ENCODE data around the gene CCDC134.
A peak's percentile ranks its signal among the peaks of the same experiment; 100 is the strongest.
"Not testable (repeated sequence)": the region's sequence is repeated elsewhere in the genome, so short reads cannot be mapped to it uniquely, and the experiment has no call there.

The CCDC134 gene

GRCh38 chr22:41834005-41834944 lies 33.8 kb downstream of the CCDC134 start:
- Histone ChIP-seq H3K27ac (ENCODE audit: low read length, poor library complexity, severe bottlenecking) (peak overlapping the region; percentile 46), H3K23ac (ENCODE audit: low read length in 2 of 2) (peak overlapping the region in 1 of 2 experiments; percentile 23), H2BK12ac (ENCODE audit: low read length in 2 of 2) (peak overlapping the region; percentile 28 to 99), H3K18ac (ENCODE audit: low read depth in 1 of 2, low read length in 2 of 2) (peak overlapping the region; percentile 83 to 100), H3K9me3 (ENCODE audit: control insufficient read depth, low read length) (no peaks in the 10 kb centered on the region), H3K4me1 (ENCODE audit: control insufficient read depth, insufficient read depth, low read depth, low read length) (peaks cover 8% of the 10 kb centered on the region), H2BK15ac (ENCODE audit: low read depth, poor library complexity, severe bottlenecking) (no peak overlapping the region), H4K91ac (ENCODE audit: low read length) (peak overlapping the region; percentile 43), H2AK5ac (ENCODE audit: low read length, severe bottlenecking) (no peak overlapping the region), H3K4me3 (ENCODE audit: insufficient read depth in 1 of 2, low read depth in 1 of 2, low read length in 2 of 2) (peak overlapping the region; percentile 91 to 97), H3K4ac (ENCODE audit: low read depth in 1 of 2, low read length in 2 of 2) (peak overlapping the region; percentile 91 to 99), H4K8ac (ENCODE audit: low read length) (peak overlapping the region; percentile 38), H3K79me1 (replicated peaks; ENCODE audit: low read length, poor library complexity, severe bottlenecking) (peaks cover 4% of the 10 kb centered on the region), H3K36me3 (ENCODE audit: control insufficient read depth in 1 of 2, insufficient read depth in 2 of 2, low read depth in 1 of 2, low read length in 2 of 2) (peaks cover 10 to 27% of the 10 kb centered on the region in 2 experiments), H2AFZ (ENCODE audit: low read depth, low read length) (no peak overlapping the region), H2BK5ac (ENCODE audit: low read depth, low read length, poor library complexity, severe bottlenecking) (no peak overlapping the region), H3K9ac (ENCODE audit: low read length) (peak overlapping the region; percentile 90), H2BK120ac (ENCODE audit: low read depth, low read length) (peak overlapping the region; percentile 69), H3K4me2 (ENCODE audit: low read length, poor library complexity, severe bottlenecking) (peak overlapping the region; percentile 89), H3K27me3 (ENCODE audit: control insufficient read depth in 1 of 2, insufficient read depth in 1 of 2, low read length in 2 of 2) (no peaks in the 10 kb centered on the region), H3K14ac (ENCODE audit: low read length in 2 of 2) (peak overlapping the region in 1 of 2 experiments; percentile 99)
- DNase-seq = no peak
- WGBS = 10% methylated on average over 12 of the region's 14 CpGs

- H2AFZ ChIP-seq (ENCODE audit: low read depth, low read length); H3K27me3 ChIP-seq (ENCODE audit: control insufficient read depth in 1 of 2, insufficient read depth in 1 of 2, low read length in 2 of 2); H2BK15ac ChIP-seq (ENCODE audit: low read depth, poor library complexity, severe bottlenecking); H3K4me1 ChIP-seq (ENCODE audit: control insufficient read depth, insufficient read depth, low read depth, low read length); H2AK5ac ChIP-seq (ENCODE audit: low read length, severe bottlenecking); H3K27ac ChIP-seq (ENCODE audit: low read length, poor library complexity, severe bottlenecking); H2BK5ac ChIP-seq (ENCODE audit: low read depth, low read length, poor library complexity, severe bottlenecking); H3K9me3 ChIP-seq (ENCODE audit: control insufficient read depth, low read length); H3K4me2 ChIP-seq (ENCODE audit: low read length, poor library complexity, severe bottlenecking); H3K23ac ChIP-seq (ENCODE audit: low read length in 2 of 2); H3K18ac ChIP-seq (ENCODE audit: low read depth in 1 of 2, low read length in 2 of 2); H3K4ac ChIP-seq (ENCODE audit: low read depth in 1 of 2, low read length in 2 of 2); H3K4me3 ChIP-seq (ENCODE audit: insufficient read depth in 1 of 2, low read depth in 1 of 2, low read length in 2 of 2); H3K9ac ChIP-seq (ENCODE audit: low read length); H2BK12ac ChIP-seq (ENCODE audit: low read length in 2 of 2); H2BK120ac ChIP-seq (ENCODE audit: low read depth, low read length); H3K14ac ChIP-seq (ENCODE audit: low read length in 2 of 2); H4K8ac ChIP-seq (ENCODE audit: low read length); DNase-seq; H4K91ac ChIP-seq (ENCODE audit: low read length); H3K79me1 ChIP-seq (replicated peaks; ENCODE audit: low read length, poor library complexity, severe bottlenecking): not testable (repeated sequence)
- WGBS = 98% methylated on average over 7 of the region's 8 CpGs
- H3K36me3 ChIP-seq (ENCODE audit: control insufficient read depth in 1 of 2, insufficient read depth in 2 of 2, low read depth in 1 of 2, low read length in 2 of 2) = peaks cover 10 to 34% of the 10 kb centered on the region in 2 experiments
Observed at GRCh38 chr22:41835462-41835861, 35.0 kb downstream of the CCDC134 start.

GRCh38 chr22:41836551-41836950 lies 36.1 kb downstream of the CCDC134 start:
- H3K36me3 ChIP-seq (ENCODE audit: control insufficient read depth in 1 of 2, insufficient read depth in 2 of 2, low read depth in 1 of 2, low read length in 2 of 2) = peaks cover 14 to 40% of the 10 kb centered on the region in 2 experiments
- H3K27ac ChIP-seq (ENCODE audit: low read length, poor library complexity, severe bottlenecking) = no peak overlapping the region
- DNase-seq = no peak
- H3K4me2 ChIP-seq (ENCODE audit: low read length, poor library complexity, severe bottlenecking) = no peak overlapping the region
- H2BK5ac ChIP-seq (ENCODE audit: low read depth, low read length, poor library complexity, severe bottlenecking) = no peak overlapping the region
- no peaks in the 10 kb centered on the region for H3K9me3 ChIP-seq (ENCODE audit: control insufficient read depth, low read length)
- no peak overlapping the region for H3K4ac ChIP-seq (ENCODE audit: low read depth in 1 of 2, low read length in 2 of 2)
- peak overlapping the region in 1 of 2 experiments; percentile 12 for H3K14ac ChIP-seq (ENCODE audit: low read length in 2 of 2)
- H3K79me1 ChIP-seq (replicated peaks; ENCODE audit: low read length, poor library complexity, severe bottlenecking) = peaks cover 4% of the 10 kb centered on the region
- no peaks in the 10 kb centered on the region for H3K27me3 ChIP-seq (ENCODE audit: control insufficient read depth in 1 of 2, insufficient read depth in 1 of 2, low read length in 2 of 2)
- H3K18ac ChIP-seq (ENCODE audit: low read depth in 1 of 2, low read length in 2 of 2) = no peak overlapping the region
- peaks cover 7% of the 10 kb centered on the region for H3K4me1 ChIP-seq (ENCODE audit: control insufficient read depth, insufficient read depth, low read depth, low read length)
- no peak overlapping the region for H3K23ac ChIP-seq (ENCODE audit: low read length in 2 of 2)
- no peak overlapping the region for H4K91ac ChIP-seq (ENCODE audit: low read length)
- H2BK120ac ChIP-seq (ENCODE audit: low read depth, low read length) = no peak overlapping the region
- no peak overlapping the region for H2AK5ac ChIP-seq (ENCODE audit: low read length, severe bottlenecking)
- H3K4me3 ChIP-seq (ENCODE audit: insufficient read depth in 1 of 2, low read depth in 1 of 2, low read length in 2 of 2) = no peak overlapping the region
- no peak overlapping the region for H4K8ac ChIP-seq (ENCODE audit: low read length)
- H2BK12ac ChIP-seq (ENCODE audit: low read length in 2 of 2) = no peak overlapping the region
- H2BK15ac ChIP-seq (ENCODE audit: low read depth, poor library complexity, severe bottlenecking) = no peak overlapping the region
- no peak overlapping the region for H2AFZ ChIP-seq (ENCODE audit: low read depth, low read length)
- H3K9ac ChIP-seq (ENCODE audit: low read length) = no peak overlapping the region
- 100% methylated on average over 1 of the region's 2 CpGs for WGBS

GRCh38 chr22:41838842-41839618 lies 38.6 kb downstream of the CCDC134 start:
- Histone ChIP-seq H3K4me2 (ENCODE audit: low read length, poor library complexity, severe bottlenecking) (no peak overlapping the region), H2BK5ac (ENCODE audit: low read depth, low read length, poor library complexity, severe bottlenecking) (no peak overlapping the region), H2AFZ (ENCODE audit: low read depth, low read length) (no peak overlapping the region), H3K14ac (ENCODE audit: low read length in 2 of 2) (no peak overlapping the region), H3K18ac (ENCODE audit: low read depth in 1 of 2, low read length in 2 of 2) (no peak overlapping the region), H3K36me3 (ENCODE audit: control insufficient read depth in 1 of 2, insufficient read depth in 2 of 2, low read depth in 1 of 2, low read length in 2 of 2) (peaks cover 14 to 51% of the 10 kb centered on the region in 2 experiments), H3K27me3 (ENCODE audit: control insufficient read depth in 1 of 2, insufficient read depth in 1 of 2, low read length in 2 of 2) (no peaks in the 10 kb centered on the region), H3K23ac (ENCODE audit: low read length in 2 of 2) (no peak overlapping the region), H3K27ac (ENCODE audit: low read length, poor library complexity, severe bottlenecking) (no peak overlapping the region), H3K4ac (ENCODE audit: low read depth in 1 of 2, low read length in 2 of 2) (no peak overlapping the region), H2BK12ac (ENCODE audit: low read length in 2 of 2) (no peak overlapping the region), H2BK120ac (ENCODE audit: low read depth, low read length) (no peak overlapping the region), H4K8ac (ENCODE audit: low read length) (no peak overlapping the region), H3K4me3 (ENCODE audit: insufficient read depth in 1 of 2, low read depth in 1 of 2, low read length in 2 of 2) (no peak overlapping the region), H2AK5ac (ENCODE audit: low read length, severe bottlenecking) (no peak overlapping the region), H3K79me1 (replicated peaks; ENCODE audit: low read length, poor library complexity, severe bottlenecking) (peaks cover 6% of the 10 kb centered on the region), H3K9me3 (ENCODE audit: control insufficient read depth, low read length) (no peaks in the 10 kb centered on the region), H4K91ac (ENCODE audit: low read length) (peak overlapping the region; percentile 44), H2BK15ac (ENCODE audit: low read depth, poor library complexity, severe bottlenecking) (no peak overlapping the region), H3K4me1 (ENCODE audit: control insufficient read depth, insufficient read depth, low read depth, low read length) (peaks cover 3% of the 10 kb centered on the region), H3K9ac (ENCODE audit: low read length) (no peak overlapping the region)
- 98% methylated on average over 1 of the region's 1 CpG for WGBS
- DNase-seq = no peak

Data from mesenchymal stem cell (in vitro differentiated cells and primary cell).